GM08714 (cell line): ENCODE measurements around the gene UBE2E2.

Source experiments
- H3K4me3 ChIP-seq: fragments of 200-500 bp; sonication (Bioruptor generic); 2 replicates; pipeline ENCODE4 v1.5.1; 2014; ENCODE audit warnings: mild to moderate bottlenecking, low read length, inconsistent platforms
- ZNF274 ChIP-seq: IDR thresholded peaks from 2 replicates; pipeline ENCODE4 v1.6.1; 2012; ENCODE audit warnings: mild to moderate bottlenecking, low read depth, low read length

Gene UBE2E2

DNA sequence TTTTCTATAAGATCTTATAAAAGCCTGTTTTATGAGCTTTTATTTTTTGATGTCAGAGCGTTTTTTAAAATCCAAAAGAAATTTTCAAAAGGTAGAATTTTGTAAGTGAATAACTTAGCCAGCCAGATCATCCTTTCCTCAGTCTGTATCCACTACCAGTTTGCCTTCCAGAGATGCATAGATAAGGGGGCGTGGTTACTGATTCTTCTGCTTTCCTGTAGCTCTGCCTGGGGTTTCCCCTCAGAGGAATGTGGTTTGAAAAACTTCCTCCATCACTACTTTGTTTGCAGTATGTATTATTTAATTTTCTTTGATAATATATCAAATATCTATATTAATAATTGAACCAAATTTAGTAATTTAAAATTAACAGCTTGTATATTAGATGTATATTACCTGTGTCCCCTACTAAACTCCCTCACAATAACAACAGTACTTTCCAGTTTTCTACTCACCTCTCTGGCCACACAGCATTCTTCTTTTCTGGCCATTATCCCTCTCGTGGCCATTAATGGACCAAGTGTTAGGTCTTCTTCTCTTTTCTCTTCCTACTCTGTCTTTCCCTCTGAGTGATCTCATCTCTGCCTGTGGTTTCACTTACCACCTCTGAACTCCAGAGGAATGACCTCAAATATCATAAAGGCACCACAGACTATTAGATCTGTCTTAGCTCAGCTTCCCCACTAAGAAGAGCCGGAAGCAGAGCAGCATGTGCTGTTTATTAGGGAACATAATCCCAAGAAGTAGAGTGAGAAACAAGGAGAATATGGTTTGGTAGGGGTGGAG, 239.7 kb downstream of the UBE2E2 start:
- H3K4me3 ChIP-seq: no peak overlapping the region
- no peak for TF ChIP-seq ZNF274

DNA sequence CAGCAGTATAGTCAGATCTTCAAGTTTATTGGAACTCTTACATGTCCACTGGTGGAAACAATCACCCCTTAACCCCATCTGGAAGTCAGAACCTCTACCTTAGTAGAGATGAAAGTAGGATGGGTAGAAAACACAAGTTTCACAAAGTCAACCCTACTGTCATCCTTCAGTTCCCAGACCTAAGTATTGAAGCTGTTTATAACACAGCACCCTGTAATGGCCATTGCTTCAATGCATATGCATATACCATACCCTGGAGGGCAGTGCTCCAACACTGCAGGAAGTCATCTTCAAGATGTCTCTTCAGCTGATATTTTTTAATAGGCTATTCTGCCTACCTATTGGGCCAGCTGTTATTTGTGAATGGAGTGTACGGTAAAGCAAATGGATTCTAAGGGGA, 241.3 kb downstream of the UBE2E2 start:
- no peak for TF ChIP-seq ZNF274

DNA sequence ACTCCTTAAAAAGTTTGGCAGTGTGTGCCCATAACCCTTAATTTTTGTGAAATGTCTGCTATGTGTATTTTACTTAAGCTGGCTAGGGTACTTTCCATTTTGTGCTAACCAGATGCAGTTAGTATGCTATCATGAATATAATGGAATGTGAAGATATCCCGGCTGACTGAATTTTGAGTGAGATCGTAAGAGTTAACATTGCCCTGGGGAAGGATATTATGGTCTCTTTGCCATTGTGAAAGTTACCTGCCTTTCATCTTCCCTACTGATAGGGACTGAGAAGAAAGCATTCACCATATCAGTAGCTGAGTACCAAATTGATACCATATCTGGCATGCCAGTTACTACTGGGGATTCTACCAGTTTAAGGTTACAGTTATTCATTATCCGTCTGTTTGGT, 243.2 kb downstream of the UBE2E2 start:
- H3K4me3 ChIP-seq: no peak overlapping the region
- TF ChIP-seq ZNF274: no peak

More for the DNA sequence above, 241.3 kb downstream of the UBE2E2 start:
- H3K4me3 ChIP-seq: no peak overlapping the region

DNA sequence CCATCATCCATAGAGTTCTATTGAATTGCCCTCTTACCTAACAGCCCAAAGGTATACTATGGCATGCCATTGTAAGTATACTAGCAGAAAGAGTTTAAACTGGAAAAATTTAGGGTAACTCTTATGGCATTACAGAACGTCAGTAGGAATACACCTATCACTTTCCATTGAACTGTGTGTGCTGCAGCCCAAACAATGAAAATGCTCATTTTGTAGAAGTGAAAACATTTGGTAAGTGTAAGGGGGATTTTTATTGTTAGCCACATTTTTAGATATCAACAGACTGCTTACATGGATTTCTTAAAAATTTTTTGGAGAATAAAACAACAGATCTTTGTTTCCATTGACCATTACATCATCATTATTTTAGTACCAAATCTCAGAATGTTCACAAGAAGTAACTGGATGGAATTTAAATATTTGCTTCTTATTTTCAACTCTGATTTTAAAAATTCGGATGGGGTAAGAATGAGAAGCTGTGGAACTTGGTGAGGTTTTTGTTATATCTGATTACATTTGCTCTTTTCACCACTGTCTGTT, 245.9 kb downstream of the UBE2E2 start:
- no peak for TF ChIP-seq ZNF274
- no peak overlapping the region for H3K4me3 ChIP-seq

DNA sequence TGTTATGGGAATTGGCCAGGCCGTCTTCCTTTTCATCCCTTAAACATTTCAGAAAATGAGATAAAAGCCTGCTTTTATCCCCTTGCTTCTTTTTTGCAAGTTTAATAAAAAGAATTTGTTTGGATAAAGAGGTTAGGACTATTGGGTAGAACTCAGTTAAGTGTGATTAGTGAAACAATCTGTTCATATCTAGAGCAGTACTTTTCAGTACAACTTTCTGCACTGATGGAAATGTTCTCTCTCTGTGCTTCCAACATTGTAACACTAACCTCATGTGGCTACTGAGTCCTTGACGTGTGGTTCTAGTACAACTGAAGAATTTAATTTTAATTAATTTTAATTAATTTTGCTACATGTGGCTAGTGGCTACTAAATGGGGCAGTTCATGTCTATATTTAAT, 246.9 kb downstream of the UBE2E2 start:
- no peak for TF ChIP-seq ZNF274
- no peak overlapping the region for H3K4me3 ChIP-seq

DNA sequence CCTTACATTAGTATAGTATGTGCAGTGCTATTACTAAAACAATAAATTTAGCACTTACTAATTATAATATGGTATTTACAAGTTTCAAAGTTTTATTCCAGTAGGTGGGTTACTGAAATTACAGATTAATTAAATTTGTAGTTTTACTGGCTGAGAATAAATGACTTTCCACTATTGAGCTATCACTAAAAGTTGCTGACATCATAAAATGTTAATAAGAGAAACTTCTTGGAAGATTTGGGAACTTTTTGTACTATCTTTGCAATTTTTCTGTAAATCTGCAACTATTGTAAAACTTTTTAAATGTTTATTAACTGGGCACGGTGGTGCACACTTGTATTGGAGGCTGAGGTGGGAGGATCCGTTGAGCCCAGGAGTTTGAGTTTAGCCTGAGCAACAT, 247.7 kb downstream of the UBE2E2 start:
- no peak overlapping the region for H3K4me3 ChIP-seq
- no peak for TF ChIP-seq ZNF274

DNA sequence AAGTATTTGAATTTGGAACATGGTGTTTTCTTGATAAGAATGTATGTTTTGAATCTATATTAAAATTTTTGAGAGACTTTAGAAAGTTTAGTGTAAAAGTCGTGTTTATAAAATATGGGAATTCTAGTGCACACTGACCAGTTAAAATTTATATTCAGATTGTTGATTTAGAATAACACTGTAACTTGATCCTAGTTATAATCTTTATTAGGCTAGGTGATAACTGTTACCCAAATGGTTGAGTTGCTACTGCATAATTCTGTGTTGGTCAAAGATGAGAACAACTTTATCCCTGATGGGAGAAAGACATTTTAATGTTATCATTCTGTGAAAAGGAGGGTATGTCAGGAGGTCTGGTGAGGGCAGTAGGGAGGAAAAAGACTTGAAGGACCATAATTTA, 249.3 kb downstream of the UBE2E2 start:
- no peak overlapping the region for H3K4me3 ChIP-seq
- TF ChIP-seq ZNF274: no peak

DNA sequence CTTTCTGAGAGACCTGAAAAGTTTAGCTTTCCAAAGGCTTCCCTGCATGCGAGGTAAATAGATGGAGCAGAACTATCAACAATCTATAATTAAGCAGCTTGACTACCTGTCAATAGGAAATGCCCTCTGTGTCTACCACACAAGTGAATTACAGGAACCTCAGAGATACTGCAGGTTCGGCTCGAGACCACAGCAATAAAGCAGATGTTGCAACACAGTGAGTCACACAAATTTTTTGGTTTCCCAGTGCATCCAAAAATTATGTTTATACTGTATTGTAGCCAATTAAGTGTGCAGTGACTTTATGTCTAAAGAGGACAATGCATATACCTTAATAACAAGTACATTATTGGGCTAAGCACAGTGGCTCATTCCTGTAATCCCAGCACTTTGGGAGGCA, 252.0 kb downstream of the UBE2E2 start:
- no peak for TF ChIP-seq ZNF274
- H3K4me3 ChIP-seq: no peak overlapping the region

DNA sequence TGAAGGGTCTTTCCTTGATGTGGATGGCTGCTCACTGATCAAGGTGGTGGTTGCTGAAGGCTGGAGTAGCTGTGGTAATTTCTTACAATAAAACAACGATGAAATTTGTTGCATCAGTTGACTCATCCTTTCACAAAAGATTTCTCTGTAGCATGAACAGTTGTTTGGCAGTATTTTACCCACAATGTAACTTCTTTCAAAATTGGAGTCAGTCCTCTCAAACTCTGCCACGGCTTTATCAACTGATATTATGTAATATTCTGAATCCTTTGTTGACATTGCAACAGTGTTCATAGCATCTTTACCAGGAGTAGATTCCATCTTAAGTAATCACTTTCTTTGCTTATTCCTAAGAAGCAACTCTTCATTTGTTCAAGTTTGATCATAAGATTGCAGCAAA, 252.6 kb downstream of the UBE2E2 start:
- TF ChIP-seq ZNF274: no peak
- no peak overlapping the region for H3K4me3 ChIP-seq

DNA sequence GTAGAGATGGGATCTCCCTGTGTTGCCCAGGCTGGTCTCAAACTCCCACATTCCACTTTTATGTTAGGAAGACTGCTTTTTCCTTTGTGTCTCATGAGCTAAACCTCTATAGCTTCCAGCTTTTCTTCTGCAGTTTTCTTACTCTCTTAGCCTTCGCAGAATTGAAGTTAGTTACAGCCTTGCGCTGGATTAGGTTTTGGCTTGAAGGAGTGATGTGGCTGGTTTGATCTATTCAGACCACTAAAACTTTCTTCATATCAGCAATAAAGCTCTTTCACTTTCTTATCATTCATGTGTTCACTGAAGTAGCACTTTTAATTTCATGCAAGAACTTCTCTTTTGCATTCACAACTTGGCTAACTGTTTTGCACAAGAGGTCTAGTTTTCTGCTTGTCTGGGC, 254.6 kb downstream of the UBE2E2 start:
- no peak overlapping the region for H3K4me3 ChIP-seq
- no peak for TF ChIP-seq ZNF274

DNA sequence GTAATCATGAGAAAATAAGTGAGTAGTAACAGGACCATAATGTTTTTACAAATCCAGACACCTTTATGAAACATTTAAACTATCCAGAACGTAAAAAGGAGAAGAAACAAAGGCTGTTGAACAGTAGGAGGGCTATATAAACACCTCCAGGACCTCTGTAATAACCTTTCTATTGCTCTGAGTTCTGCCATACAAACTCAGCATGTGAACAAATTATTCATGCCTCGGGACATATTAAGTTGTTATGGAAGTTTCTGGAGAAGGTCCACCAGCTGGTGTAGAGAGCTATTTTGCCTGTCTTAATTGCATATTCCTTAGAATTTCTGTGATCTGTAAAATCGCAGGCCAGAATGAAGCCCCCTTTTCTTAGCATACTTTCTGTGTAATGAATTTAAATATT, 256.3 kb downstream of the UBE2E2 start:
- no peak overlapping the region for H3K4me3 ChIP-seq
- TF ChIP-seq ZNF274: no peak

DNA sequence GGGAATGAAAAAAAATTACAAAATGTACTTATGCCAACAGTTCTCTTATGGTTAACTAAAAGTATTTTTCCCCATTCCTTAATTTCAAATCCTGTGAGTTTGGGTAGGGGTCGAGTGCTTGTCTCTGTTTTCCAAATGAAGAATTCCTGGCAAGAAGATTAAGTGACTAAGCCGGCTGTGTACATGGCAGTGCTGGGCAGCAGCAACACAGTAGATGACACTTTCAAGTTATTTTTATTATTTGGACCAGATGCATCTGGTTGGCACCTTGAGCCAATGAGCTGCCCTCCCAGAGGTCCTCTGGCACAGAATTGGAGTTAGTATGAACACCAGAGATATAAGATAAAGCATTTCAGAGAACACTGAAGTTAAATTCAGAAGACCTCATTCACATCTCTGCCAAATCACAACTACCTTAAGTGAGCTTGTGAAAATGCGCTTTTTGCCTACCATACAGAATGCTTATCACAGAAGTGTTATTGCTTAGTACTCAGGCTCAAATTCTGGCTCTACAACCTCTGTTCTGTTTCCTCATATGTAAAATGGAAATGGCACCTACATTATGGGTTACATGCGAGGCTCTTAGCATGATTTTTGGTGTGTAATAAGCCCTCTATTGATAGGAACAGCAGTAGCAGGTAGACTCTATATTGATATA, 256.9 kb downstream of the UBE2E2 start:
- TF ChIP-seq ZNF274: no peak
- no peak overlapping the region for H3K4me3 ChIP-seq

DNA sequence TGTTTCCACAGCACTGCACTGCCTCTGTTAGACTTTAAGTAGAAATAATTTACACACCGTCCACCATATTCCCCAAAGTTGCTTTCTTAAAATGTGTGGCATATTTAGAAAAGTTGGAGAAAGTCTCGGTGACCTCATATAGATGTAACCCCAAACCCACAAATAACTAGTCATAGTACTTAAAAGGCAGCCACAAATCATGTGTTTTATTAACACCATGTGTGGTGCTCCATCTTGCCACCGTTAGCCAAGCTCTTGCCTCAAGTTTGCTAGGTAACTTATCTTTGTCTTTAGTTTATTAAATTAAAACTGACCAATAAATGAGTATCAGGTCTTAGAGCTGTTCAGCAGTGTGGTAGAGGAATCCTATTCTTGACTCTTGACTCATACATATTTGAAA, 257.9 kb downstream of the UBE2E2 start:
- no peak for TF ChIP-seq ZNF274
- H3K4me3 ChIP-seq: no peak overlapping the region

DNA sequence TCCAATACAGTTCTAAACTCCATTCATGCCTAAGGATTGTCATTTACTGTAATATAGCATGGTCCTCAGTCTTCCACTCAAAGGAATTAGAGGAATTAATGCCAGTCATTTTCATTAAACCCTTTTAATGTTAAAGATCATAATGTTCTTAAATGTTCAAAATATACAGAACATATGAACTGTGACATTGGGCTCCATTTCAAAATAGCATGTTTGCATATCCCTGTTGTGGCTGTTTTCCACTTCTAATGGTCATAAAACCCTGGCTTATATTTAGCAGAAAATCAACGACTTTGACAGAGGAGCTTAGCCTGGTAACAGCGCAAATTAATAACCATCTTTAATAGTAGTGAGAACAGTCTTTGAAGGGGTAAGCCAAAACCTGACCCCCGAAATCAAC, 260.7 kb downstream of the UBE2E2 start:
- H3K4me3 ChIP-seq: no peak overlapping the region
- no peak for TF ChIP-seq ZNF274

DNA sequence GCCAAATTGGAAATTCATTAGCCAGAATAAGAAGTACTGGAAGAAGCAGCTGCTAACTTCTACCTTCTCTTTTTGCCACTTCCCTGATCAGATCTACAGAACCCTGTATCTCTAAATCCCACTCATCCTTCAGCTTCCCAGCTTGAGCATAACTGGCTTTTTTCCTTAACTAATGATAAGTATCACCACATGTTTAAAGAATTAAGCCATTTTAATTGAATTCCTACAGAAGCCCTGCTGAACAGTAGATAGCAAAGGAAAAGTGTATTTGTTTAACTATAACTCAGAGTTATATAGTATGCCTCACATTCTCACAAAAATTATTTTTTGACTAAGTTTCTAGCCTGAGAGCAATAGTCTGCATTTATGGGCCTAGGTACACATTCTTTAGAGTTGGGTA, 262.4 kb downstream of the UBE2E2 start:
- no peak for TF ChIP-seq ZNF274
- H3K4me3 ChIP-seq: no peak overlapping the region
